ENCODE results near the gene MARK1. TPM values are rescaled to one million over a fixed set of nuclear protein-coding genes. Genes with fewer than 3 reads are reported as not detected.

MARK1 gene
- total and polyA plus RNA-seq, 2 of the 13 experiments (the other 11 are each of a cell fraction or from before 2014, with no cell fraction given), result not detected

DNA sequence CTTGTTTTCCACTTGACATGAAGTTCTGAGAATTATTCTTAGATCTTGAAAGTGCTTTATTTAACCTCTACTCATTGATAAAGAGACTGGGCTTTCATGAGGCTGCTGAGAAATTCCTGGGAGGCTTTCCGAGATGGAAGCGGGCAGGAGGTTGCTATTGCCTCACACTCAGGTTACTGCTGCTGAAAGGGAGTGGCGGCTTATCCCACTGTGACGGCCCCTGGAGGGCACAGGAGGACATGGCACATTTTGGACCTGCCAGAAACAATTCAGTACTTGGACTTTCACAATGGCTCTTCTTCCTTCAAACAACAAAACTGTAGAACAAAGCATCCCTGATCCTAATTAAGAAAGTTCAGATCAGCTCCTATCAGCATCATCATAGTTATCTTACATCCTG is 16.2 kb upstream of the MARK1 start (continued):
- TF ChIP-seq, protein P1, sequence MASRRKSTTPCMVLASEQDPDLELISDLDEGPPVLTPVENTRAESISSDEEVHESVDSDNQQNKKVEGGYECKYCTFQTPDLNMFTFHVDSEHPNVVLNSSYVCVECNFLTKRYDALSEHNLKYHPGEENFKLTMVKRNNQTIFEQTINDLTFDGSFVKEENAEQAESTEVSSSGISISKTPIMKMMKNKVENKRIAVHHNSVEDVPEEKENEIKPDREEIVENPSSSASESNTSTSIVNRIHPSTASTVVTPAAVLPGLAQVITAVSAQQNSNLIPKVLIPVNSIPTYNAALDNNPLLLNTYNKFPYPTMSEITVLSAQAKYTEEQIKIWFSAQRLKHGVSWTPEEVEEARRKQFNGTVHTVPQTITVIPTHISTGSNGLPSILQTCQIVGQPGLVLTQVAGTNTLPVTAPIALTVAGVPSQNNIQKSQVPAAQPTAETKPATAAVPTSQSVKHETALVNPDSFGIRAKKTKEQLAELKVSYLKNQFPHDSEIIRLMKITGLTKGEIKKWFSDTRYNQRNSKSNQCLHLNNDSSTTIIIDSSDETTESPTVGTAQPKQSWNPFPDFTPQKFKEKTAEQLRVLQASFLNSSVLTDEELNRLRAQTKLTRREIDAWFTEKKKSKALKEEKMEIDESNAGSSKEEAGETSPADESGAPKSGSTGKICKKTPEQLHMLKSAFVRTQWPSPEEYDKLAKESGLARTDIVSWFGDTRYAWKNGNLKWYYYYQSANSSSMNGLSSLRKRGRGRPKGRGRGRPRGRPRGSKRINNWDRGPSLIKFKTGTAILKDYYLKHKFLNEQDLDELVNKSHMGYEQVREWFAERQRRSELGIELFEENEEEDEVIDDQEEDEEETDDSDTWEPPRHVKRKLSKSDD (CRISPR knock-in tag; IDR thresholded peaks at IDR 0.05; ENCODE audit: low read depth), result no peak
- TF ChIP-seq ZMAT3 (CRISPR knock-in tag; conservative IDR thresholded peaks at IDR 0.05), result no peak

DNA sequence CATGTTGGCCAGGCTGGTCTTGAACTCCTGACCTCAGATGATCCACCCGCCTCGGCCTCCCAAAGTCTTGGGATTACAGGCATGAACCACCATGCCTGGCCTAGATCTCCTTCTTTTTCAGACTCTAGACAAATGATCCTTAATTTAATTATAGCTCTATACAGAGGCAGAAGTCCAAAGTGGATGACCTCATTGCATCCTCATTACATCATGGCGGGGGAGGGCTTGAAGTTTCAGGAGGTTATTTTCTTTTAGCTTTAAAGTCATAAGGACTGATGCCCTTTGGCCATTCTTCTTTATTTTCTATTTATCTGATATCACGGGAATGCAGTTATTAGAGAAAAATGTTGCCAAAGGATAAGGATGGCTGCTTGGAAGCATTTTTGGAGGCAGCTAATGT is 14.1 kb upstream of the MARK1 start:
- DNase-seq (ENCODE audit: low spot score) (no peak), ATAC-seq (no peak), FAIRE-seq (no peak)
- no TSS peak for BruUV-seq (replicated peaks)
- Histone ChIP-seq H3K9ac (ENCODE audit: insufficient read depth, low read depth, low read length) (no peak overlapping the region), H2AFZ (ENCODE audit: low read length) (no peak overlapping the region), H4K20me1 (ENCODE audit: insufficient read depth, low read length) (no peaks in the 10 kb centered on the region), H3K27ac (ENCODE audit: extremely low read length, insufficient read depth, low read length) (no peak overlapping the region), H3K4me3 (replicated peaks in 1 of 3; ENCODE audit: insufficient read depth in 1 of 3, low read depth in 2 of 3, low read length in 3 of 3) (no peak overlapping the region), H3K9me3 (ENCODE audit: low read length) (no peaks in the 10 kb centered on the region), H3K79me2 (ENCODE audit: insufficient read depth, low read length) (no peaks in the 10 kb centered on the region), H3K4me2 (ENCODE audit: low read depth, low read length) (no peak overlapping the region), H3K27me3 (ENCODE audit: control insufficient read depth in 1 of 2, insufficient read depth in 2 of 2, low read length in 2 of 2) (no peaks in the 10 kb centered on the region), H3K36me3 (replicated peaks in 1 of 2; ENCODE audit: control insufficient read depth in 1 of 2, insufficient read depth in 2 of 2, low read length in 2 of 2) (no peaks in the 10 kb centered on the region), H3K4me1 (ENCODE audit: insufficient read depth, low read length) (no peaks in the 10 kb centered on the region)
- in situ Hi-C loops (cut with HindIII; ENCODE audit: extremely low pct_ligation_motif_present, low pct_unique_long_range_greater_than_20kb) (no loop called here), intact Hi-C loops (cut with micrococcal nuclease; ENCODE audit: unreplicated experiment) (loop anchor here (5.0 kb wide), 1 partner anchor 142 kb away; no protein-coding TSS in a partner anchor)
- ChIA-PET POLR2A (no interaction called here), CTCF (ENCODE audit: low intra/inter-chr PET ratio, low total read pairs) (no interaction called here)
- 30% methylated on average over 4 of the region's 4 CpGs for WGBS (ENCODE audit: low lambda C conversion rate)
- TF ChIP-seq EHMT2 (IDR thresholded peaks at IDR 0.05; ENCODE audit: borderline replicate concordance, low read depth, low read length) (no peak), SRY (CRISPR knock-in tag; IDR thresholded peaks at IDR 0.05) (no peak), ATF7 (IDR thresholded peaks at IDR 0.05) (peak; percentile 59; the same call in 1 of the 2 replicates), ATF7 (CRISPR knock-in tag; IDR thresholded peaks at IDR 0.05) (no peak)
